DMS114 treated with DMSO at 0.1 percent for 48 hours (cell line): ENCODE measurements around the gene WDR83.
"Not testable (repeated sequence)": the region's sequence is repeated elsewhere in the genome, so short reads cannot be mapped to it uniquely, and the experiment has no call there.

Source experiments
- DNase-seq: peaks from one replicate; lab custom pipeline; 2025; ENCODE audit not compliant: unreplicated experiment; lab: John Stamatoyannopoulos, UW

WDR83 gene

DNA sequence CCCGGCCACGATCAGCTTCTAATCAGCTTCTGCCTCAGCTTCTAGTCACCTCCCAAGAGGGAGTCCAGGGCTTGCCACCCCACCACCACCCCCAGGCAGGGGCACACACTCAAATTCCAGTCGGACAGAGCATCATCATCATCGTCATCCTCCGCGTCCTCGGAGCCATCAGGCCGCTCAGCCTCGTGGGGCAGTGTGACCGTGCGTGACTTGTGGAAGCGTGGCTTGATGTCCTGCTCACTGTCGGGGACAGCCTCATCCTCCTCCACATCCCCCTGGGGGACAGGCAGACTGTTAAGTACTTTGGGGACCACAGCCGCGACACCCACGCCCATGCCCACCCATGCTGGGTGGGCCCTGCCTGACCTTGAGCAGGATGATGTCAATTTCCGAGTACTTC is 44.6 kb downstream of the WDR83 start:
- DNase-seq, result no peak

DNA sequence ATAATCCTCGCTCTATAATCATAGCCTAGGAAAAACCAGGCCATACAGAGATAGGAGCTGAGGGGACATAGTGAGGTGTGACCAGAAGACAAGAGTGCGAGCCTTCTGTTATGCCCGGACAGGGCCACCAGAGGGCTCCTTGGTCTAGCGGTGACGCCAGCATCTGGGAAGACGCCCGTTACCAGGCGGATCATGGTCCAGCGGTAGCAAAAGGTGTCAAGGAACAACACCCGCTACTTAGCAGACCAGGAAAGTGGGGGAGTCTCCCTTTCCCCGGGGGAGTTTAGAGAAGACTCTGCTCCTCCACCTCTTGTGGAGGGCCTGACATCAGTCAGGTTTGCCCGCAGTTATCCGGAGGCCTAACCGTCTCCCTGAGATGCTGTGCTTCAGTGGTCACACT is 45.5 kb downstream of the WDR83 start:
- not testable (repeated sequence) for DNase-seq

DNA sequence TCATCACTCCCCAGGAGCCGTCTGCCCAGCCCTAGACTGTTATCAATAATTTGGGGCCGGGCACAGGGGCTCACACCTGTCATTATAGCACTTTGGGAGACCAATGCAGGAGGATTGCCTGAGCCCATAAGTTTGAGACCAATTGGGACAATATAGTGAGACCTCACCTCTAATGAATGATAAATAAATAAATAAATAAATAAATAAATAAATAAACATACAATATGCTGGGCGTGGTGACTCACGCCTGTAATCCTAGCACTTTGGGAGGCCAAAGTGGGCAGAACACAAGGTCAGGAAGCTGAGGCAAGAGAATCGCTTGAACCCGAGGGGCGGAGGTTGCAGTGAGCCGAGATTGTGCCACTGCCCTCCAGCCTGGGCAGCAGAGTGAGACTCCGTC is 46.7 kb downstream of the WDR83 start:
- not testable (repeated sequence) for DNase-seq

DNA sequence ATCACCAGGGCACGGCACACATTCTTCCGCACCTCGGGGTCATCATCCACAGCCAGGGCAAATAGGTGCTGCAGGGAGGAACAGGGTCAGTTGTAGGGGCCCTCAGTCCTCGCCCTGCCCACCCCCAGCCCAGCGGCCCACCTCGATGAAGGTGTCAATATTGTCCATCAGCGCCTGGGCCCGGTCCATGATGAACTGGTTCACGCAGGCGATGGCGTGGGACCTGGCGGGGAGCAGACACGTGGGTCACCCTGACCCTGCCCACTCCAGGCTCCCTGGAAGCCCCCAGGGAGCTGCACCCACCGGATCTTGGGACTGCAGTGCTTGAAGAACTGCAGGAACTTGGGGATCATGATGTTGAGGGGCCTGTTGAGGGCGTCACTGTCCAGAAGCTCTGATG is 48.5 kb downstream of the WDR83 start:
- DNase-seq, result no peak

DNA sequence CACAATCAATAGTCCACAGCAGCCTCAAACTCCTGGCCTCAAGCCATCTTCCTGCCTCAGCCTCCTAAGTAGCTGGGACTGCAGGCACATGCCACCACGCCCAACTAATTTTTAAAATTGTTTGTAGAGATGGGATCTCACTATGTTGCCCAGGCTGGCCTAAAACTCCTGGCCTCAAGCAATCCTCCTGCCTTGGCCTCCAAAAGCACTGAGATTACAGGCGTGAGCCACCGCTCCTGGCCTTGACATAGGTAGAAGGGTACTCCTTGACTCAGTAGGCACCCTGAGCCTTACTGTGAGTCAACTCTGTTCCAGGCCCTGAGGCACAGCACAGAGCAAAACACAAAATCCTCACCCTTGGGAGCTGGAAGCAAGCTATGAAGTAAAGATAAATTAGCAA is 49.3 kb downstream of the WDR83 start:
- DNase-seq, result no peak

DNA sequence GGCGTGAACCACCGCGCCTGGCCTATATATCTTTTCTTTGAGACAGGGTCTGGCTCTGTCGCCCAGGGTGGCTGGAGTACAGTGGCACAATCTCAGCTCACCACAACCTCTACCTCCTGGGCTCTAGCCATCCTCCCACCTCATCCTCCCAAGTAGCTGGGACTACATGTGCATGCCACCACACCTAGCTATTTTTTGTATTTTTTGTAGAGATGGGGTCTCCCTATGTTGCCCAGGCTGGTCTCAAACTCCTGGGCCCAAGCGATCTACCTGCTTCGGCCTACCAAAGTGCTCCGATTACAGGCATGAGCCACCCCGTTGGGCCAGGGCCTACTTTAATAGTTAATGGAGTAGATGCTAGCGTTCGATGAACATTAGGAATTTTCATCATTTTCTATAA is 53.7 kb downstream of the WDR83 start:
- no peak for DNase-seq

DNA sequence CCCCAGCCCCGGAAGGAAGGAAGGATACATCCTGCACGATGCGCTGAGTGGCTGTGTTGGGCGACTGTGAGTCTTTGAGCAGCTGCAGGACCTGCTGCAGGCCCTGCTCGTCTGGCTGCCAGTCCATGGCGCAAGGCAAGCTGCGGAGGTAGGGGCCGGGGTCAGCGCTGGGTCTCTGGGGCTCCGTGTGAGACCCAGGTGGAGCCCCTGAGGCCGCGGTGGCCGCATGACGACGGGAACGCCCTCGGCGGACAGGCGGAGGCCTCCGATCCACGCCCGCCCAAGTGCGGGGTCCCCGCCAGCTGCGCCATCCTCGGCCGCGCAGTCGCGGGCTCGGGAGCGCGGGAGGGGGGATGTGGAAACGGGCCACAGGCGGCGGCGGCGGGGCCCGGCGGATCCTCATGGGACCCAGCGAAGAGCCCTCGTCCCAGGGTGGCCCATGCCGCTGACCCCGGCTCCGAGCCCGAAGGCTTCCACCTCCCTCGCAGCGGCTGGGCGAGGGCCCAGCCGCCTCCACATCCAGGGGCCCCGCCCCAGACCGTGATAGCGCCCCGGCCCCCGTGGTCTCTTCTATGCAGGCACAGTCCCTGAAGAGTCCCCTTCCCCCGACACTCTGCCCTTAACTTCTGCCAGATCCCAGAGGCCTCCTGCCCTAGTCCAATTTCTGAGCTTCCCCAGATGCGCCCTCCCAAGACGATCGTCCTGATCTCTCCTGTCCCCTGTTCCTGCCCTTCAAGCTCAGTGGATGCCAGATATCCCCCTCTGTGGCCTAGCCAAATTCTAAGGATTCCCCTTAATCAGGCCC is 54.4 kb downstream of the WDR83 start:
- no peak for DNase-seq

DNA sequence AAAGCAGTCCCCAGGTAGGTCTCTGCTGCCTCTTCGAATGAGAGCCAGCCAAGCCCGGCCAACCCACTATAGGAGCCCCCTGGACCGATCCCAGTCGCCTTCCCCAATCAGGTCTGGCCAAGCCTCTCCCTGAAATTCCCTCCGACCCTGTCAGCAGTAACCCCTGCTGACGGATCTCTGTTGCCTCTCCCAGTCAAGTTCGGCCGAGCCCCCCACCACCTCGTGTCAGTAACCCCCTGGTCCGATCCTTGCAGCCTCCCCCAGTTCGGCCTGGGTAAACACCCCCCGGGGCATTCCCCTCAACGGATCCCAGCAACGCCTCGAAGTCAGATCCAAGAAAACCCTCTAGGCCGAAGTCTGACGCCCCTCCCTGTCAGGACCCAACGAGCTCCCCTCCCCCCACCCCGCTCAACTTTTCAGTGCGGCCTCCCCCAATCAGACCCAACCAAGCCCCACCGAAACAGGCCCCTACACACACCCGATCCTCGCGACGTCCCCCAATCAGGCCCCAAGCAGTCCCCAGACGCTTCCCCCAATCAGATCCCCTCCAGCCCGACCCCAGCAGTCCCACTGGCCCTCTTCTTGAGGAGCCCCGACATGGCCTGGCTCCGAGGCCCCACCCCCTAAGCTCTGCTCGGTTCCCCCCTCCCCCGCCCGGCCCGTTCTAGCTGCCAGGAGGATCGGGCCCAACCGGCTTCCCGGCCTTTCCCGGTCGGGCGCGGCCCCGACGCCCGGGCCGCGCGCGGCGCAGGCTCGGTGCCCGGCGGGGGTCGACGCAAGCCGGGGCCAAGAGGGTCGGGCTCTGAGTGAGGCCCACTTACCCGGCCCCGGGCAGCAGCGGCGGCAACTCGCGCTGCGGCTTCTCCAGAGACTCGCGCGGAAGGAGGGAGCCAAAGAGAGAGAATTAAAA is 55.3 kb downstream of the WDR83 start:
- no peak for DNase-seq

DNA sequence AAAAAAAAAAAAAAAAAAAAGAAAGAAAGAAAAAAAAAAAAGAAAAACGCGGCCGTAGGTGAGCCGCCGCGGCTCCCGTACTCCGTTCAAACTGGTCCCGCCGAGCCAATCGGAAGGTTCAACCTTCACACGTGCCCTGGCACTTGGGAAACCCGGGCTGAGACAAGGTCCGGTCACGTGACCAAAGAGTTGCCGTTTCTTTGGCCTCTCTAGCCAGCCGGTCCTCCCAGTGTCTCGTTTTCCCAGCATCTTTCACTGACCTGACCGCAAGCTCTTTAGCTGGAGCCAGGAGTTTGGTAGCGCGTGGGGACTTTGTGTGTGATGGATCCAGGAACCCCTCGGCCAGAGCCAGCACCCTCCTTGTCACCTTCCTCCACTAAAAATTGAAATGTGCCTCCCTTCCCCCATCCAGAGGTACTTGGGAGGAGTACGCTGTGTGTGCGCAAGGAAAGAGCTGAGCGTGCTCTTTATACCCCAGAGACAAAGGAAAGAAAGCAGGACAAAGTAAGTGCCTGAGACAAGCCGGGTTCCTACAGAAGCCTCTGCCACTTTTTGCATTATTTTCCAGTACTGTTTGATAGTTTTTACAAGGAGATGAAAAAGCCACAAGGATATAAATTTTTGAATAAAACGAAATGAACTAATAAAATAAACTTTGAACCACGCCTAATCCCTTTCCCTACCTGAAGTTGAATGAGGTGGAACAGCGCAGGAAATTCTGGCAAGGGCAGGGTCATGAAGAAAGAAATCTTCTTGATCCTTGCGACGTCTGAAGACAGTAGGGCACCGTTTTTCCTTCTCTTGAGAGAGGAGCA is 56.2 kb downstream of the WDR83 start:
- DNase-seq, result peak; percentile 91

DNA sequence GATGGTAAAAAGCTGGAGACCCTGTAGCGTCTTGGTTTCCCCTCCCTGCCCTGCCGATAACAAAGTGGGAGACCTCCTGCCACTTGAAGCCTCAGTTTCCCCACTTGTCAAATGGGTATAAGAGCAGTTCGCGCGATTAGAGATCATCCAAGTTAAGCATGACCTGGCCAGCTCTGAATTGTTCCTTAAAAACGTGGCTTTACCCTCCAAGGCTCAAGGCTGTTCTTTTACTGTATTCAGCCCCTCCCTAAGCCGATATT is 56.7 kb downstream of the WDR83 start:
- DNase-seq, result no peak

DNA sequence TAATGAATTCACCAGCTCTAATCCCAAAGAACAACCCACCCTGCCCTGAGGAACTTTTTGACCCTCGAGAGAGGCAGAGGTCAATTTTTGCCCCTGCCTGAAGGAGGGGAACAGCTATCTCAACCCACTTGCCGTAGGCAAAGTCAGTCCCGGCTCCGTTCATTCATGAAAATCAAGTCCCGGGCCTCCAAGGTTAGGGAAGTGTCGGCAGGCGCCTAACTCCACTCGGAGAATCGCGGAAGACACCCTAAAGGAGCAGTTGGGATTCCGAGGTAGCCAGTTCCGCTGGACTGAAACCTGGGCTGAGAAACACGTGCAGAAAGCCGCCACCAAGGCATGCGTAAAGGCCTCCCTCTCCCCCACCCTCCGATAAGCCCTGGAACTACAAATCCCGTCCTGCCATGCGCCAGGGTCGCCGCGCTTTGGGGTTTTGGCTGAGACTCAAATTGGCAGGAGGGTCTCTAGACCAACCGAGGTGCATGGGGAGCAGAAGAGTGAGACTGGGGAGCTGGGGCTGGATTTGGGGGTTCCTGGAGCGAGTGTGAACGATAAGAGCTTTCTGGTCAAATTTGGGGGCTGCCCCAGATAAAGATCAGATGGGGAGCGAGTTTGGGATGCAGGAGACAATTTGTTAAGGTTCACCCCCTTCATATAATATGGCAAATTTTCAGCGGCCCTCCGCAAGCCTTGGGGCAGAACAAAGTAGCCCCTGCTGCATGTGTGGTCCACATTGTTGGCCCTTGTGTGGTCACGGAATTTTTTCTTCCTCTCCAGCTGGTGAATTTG is 57.2 kb downstream of the WDR83 start, which contains the start of gene TNPO2:
TSS of gene TNPO2 (minus strand) at position 292 of the 786 bp plus-strand sequence. CDS start 2,955 bp downstream, outside the sequence.
- DNase-seq, result peak; percentile 70
